ENCODE measurements around the gene SLA2.

The SLA2 gene

DNA sequence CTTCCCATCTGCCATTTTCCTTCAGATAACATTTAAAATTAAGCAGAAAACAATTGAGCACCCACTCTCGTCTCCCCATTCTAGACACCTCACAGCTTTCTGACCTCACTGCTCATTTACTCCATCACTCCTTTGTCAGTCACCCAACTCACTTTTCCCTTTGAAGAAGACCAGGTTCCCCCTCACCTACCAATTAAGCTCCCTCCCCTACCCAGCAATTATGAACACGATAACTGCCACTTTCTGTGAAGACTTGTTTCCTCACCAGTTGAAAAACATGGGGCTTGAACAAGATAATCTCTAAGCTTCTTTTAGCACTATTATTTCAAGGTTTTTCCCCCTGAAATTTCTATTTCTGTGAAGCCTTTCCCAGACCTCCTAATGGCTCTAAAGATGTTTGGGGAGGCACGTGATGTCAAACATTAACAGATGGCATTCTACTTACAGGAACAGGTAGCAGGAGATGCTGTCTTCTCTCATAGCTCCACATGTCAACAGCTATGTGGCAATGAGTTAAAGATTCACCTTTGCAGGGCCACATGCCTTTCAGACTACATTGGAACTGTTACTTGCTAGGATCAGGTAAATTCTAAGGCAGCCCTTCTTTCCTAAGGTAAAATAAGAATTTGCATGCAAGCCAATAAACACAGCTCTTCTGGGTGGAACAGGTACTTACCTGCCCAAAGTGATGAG is 24.8 kb upstream of the SLA2 start:
- Histone ChIP-seq H4K20me1 (ENCODE audit: insufficient read depth, low read length) (no peaks in the 10 kb centered on the region), H3K79me2 (ENCODE audit: insufficient read depth, low read length) (no peaks in the 10 kb centered on the region), H3K4me3 (ENCODE audit: low read depth in 1 of 2, low read length in 2 of 2) (no peak overlapping the region), H3K4me1 (ENCODE audit: insufficient read depth, low read length) (no peaks in the 10 kb centered on the region), H3K9ac (ENCODE audit: low read depth, low read length) (no peak overlapping the region), H3K9me3 (ENCODE audit: insufficient read depth, low read length, severe bottlenecking) (no peaks in the 10 kb centered on the region), H2AFZ (ENCODE audit: low read depth, low read length) (no peak overlapping the region), H3K36me3 (ENCODE audit: insufficient read depth, low read length) (peaks cover 20% of the 10 kb centered on the region; the same call in 1 of the 2 replicates), H3K27me3 (ENCODE audit: insufficient read depth, low read length, poor library complexity) (no peaks in the 10 kb centered on the region), H3K4me2 (ENCODE audit: insufficient read depth, low read length) (no peak overlapping the region), H3K27ac (ENCODE audit: low read length) (no peak overlapping the region)
- DNase-seq (no peak), ATAC-seq (ENCODE audit: insufficient read depth, low read depth) (no peak)
- TF ChIP-seq, protein P1, sequence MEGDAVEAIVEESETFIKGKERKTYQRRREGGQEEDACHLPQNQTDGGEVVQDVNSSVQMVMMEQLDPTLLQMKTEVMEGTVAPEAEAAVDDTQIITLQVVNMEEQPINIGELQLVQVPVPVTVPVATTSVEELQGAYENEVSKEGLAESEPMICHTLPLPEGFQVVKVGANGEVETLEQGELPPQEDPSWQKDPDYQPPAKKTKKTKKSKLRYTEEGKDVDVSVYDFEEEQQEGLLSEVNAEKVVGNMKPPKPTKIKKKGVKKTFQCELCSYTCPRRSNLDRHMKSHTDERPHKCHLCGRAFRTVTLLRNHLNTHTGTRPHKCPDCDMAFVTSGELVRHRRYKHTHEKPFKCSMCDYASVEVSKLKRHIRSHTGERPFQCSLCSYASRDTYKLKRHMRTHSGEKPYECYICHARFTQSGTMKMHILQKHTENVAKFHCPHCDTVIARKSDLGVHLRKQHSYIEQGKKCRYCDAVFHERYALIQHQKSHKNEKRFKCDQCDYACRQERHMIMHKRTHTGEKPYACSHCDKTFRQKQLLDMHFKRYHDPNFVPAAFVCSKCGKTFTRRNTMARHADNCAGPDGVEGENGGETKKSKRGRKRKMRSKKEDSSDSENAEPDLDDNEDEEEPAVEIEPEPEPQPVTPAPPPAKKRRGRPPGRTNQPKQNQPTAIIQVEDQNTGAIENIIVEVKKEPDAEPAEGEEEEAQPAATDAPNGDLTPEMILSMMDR (IDR thresholded peaks at IDR 0.05; ENCODE audit: borderline replicate concordance, extremely low read depth, low read length, poor library complexity, severe bottlenecking): no peak
- no peak for TF ChIP-seq EZH2 (IDR thresholded peaks at IDR 0.05; ENCODE audit: borderline replicate concordance, low read depth, low read length, severe bottlenecking)

DNA sequence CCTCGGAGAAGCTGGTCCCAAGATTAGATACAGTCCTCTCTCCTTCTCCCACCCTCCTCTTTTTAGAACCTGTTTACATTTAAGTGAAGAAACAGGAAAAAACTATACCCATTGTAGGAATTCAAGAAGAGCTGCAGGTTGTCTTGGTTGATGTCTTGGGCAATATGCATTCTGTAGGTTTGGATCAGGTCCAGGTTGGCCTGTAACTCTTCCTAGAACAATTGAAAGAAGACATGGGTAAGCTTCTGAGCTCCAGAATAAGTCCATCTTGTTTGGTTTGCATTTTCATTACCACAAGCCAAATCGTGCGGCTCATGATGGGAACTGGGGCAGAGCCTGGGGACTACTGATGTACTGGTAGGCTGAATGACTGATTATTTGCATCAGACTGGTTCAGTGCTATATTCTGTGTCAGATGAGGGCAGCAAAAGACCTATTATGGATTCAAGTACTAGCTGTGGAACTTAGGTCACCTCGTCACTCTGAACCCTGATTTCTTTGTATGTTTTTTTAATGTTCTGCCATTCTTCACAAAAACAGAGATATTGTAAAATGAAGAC is 20.3 kb upstream of the SLA2 start:
- no peak for DNase-seq

DNA sequence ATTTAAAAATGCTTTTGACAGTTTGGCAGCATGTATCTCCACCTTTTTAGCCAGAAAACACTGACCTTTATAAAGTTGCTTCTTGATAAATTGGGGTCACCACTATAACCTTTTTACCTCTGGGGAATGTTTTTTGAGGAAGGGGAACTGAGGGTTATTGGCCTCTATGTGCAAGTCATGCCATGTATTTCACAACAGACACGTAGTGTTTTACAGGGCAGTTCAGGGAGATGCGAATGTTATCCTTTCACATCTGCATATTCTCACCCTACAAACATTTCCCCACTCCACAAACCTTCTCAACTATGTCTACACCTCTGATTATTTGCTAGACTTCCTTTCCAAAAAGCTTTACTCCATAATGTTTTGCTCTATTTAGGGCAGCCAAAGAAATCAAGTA is 17.0 kb upstream of the SLA2 start:
- ATAC-seq (ENCODE audit: insufficient read depth, low read depth): no peak
- Histone ChIP-seq H3K4me2 (ENCODE audit: insufficient read depth, low read length) (no peak overlapping the region), H3K36me3 (ENCODE audit: insufficient read depth, low read length) (peaks cover 27% of the 10 kb centered on the region), H3K9me3 (ENCODE audit: insufficient read depth, low read length, severe bottlenecking) (no peaks in the 10 kb centered on the region), H4K20me1 (ENCODE audit: insufficient read depth, low read length) (no peaks in the 10 kb centered on the region), H3K4me1 (ENCODE audit: insufficient read depth, low read length) (peaks cover 14% of the 10 kb centered on the region), H2AFZ (ENCODE audit: low read depth, low read length) (no peak overlapping the region), H3K27ac (ENCODE audit: low read length) (no peak overlapping the region), H3K27me3 (ENCODE audit: insufficient read depth, low read length, poor library complexity) (no peaks in the 10 kb centered on the region), H3K79me2 (ENCODE audit: insufficient read depth, low read length) (no peaks in the 10 kb centered on the region), H3K4me3 (ENCODE audit: low read depth in 1 of 2, low read length in 2 of 2) (no peak overlapping the region), H3K9ac (ENCODE audit: low read depth, low read length) (no peak overlapping the region)
- TF ChIP-seq, protein P1 (IDR thresholded peaks at IDR 0.05; ENCODE audit: borderline replicate concordance, extremely low read depth, low read length, poor library complexity, severe bottlenecking): no peak
- TF ChIP-seq EZH2 (IDR thresholded peaks at IDR 0.05; ENCODE audit: borderline replicate concordance, low read depth, low read length, severe bottlenecking): no peak
- no peak for DNase-seq

More for the DNA sequence above, 20.3 kb upstream of the SLA2 start:
- no peak overlapping the region for H3K4me2 ChIP-seq (ENCODE audit: insufficient read depth, low read length)
- no peaks in the 10 kb centered on the region for H3K4me1 ChIP-seq (ENCODE audit: insufficient read depth, low read length)
- H3K79me2 ChIP-seq (ENCODE audit: insufficient read depth, low read length): no peaks in the 10 kb centered on the region
- H2AFZ ChIP-seq (ENCODE audit: low read depth, low read length): no peak overlapping the region
- H3K4me3 ChIP-seq (ENCODE audit: low read depth in 1 of 2, low read length in 2 of 2): no peak overlapping the region
- H4K20me1 ChIP-seq (ENCODE audit: insufficient read depth, low read length): no peaks in the 10 kb centered on the region
- H3K9ac ChIP-seq (ENCODE audit: low read depth, low read length): no peak overlapping the region
- H3K9me3 ChIP-seq (ENCODE audit: insufficient read depth, low read length, severe bottlenecking): no peaks in the 10 kb centered on the region
- no peak for TF ChIP-seq EZH2 (IDR thresholded peaks at IDR 0.05; ENCODE audit: borderline replicate concordance, low read depth, low read length, severe bottlenecking)
- TF ChIP-seq, protein P1 (IDR thresholded peaks at IDR 0.05; ENCODE audit: borderline replicate concordance, extremely low read depth, low read length, poor library complexity, severe bottlenecking): peak; percentile 48
- peak; percentile 53; the same call in 1 of the 3 replicates for ATAC-seq (ENCODE audit: insufficient read depth, low read depth)
- H3K36me3 ChIP-seq (ENCODE audit: insufficient read depth, low read length): peaks cover 37% of the 10 kb centered on the region
- H3K27ac ChIP-seq (ENCODE audit: low read length): no peak overlapping the region
- no peaks in the 10 kb centered on the region for H3K27me3 ChIP-seq (ENCODE audit: insufficient read depth, low read length, poor library complexity)

Data from DND-41 (cell line).